Neuronal stem cell (in vitro differentiated cells): Measurements from ENCODE around the gene TNRC6B.

Source experiments
- DNase-seq: peaks from one replicate; pipeline ENCODE4 v3.0.0-alpha.2; 2013; ENCODE audit warnings: low spot score
- H2AFZ ChIP-seq: one replicate; pipeline ENCODE4 v1.6.1; 2013; ENCODE audit warnings: mild to moderate bottlenecking, low read length, inconsistent platforms
- H2AK5ac ChIP-seq: 2 replicates; pipeline ENCODE4 v1.6.1; 2013; ENCODE audit warnings: low read depth, mild to moderate bottlenecking, inconsistent platforms, low read length, moderate library complexity, mixed read lengths
- H2BK120ac ChIP-seq: 2 replicates; pipeline ENCODE4 v1.6.1; 2013; ENCODE audit warnings: low read depth, mild to moderate bottlenecking, inconsistent platforms, low read length, moderate library complexity, mixed read lengths
- H2BK12ac ChIP-seq: one replicate; pipeline ENCODE4 v1.6.1; 2013; ENCODE audit warnings: low read length, inconsistent platforms
- H2BK15ac ChIP-seq: 2 replicates; pipeline ENCODE4 v1.6.1; 2013; ENCODE audit warnings: mild to moderate bottlenecking, low read length, inconsistent platforms, mixed read lengths
- H2BK5ac ChIP-seq: one replicate; pipeline ENCODE4 v1.6.1; 2013; ENCODE audit warnings: inconsistent platforms, mild to moderate bottlenecking, low read length, moderate library complexity
- H3K14ac ChIP-seq: one replicate; pipeline ENCODE4 v1.6.1; 2013; ENCODE audit warnings: low read length, inconsistent platforms
- H3K18ac ChIP-seq: 2 replicates; pipeline ENCODE4 v1.6.1; 2013; ENCODE audit warnings: low read length, inconsistent platforms
- H3K23ac ChIP-seq: 2 replicates; pipeline ENCODE4 v1.6.1; 2013; ENCODE audit warnings: low read depth, mild to moderate bottlenecking, mixed read lengths, low read length, inconsistent platforms; ENCODE audit not compliant: poor library complexity
- H3K27ac ChIP-seq: replicated peaks from 3 replicates; pipeline ENCODE4 v1.5.1; 2013; ENCODE audit warnings: low read length, inconsistent platforms
- H3K27me3 ChIP-seq, 3 experiments: 2 replicates each; pipeline ENCODE4 v1.6.1; 2013; ENCODE audit warnings: low read length in 3 of 3, mild to moderate bottlenecking in 2 of 3, inconsistent platforms in 1 of 3, low read depth in 1 of 3, mixed read lengths in 1 of 3, moderate library complexity in 1 of 3; ENCODE audit not compliant: control insufficient read depth in 3 of 3, insufficient read depth in 3 of 3
- H3K36me3 ChIP-seq, 2 donors: replicated peaks in 1 of 2; 2 replicates each; pipeline ENCODE4 v1.6.1; 2013; ENCODE audit warnings: low read length in 2 of 2; ENCODE audit not compliant: control insufficient read depth in 2 of 2, insufficient read depth in 2 of 2
- H3K4ac ChIP-seq: 2 replicates; pipeline ENCODE4 v1.6.1; 2013; ENCODE audit warnings: inconsistent platforms, mild to moderate bottlenecking, low read length, moderate library complexity
- H3K4me1 ChIP-seq, 2 donors: 1 replicate in 1 of 2; 2 replicates in 1 of 2; pipeline ENCODE4 v1.6.1; 2013; ENCODE audit warnings: low read length in 2 of 2, low read depth in 1 of 2; ENCODE audit not compliant: control insufficient read depth in 2 of 2, insufficient read depth in 1 of 2
- H3K4me2 ChIP-seq: one replicate; pipeline ENCODE4 v1.6.1; 2013; ENCODE audit warnings: mild to moderate bottlenecking, low read length, inconsistent platforms; ENCODE audit not compliant: insufficient read depth, poor library complexity, severe bottlenecking
- H3K4me3 ChIP-seq, 2 donors: 2 replicates each; pipeline ENCODE4 v1.5.1; 2013; ENCODE audit warnings: low read length in 2 of 2, mild to moderate bottlenecking in 2 of 2, inconsistent platforms in 1 of 2, moderate library complexity in 1 of 2
- H3K79me1 ChIP-seq: one replicate; pipeline ENCODE4 v1.6.1; 2013; ENCODE audit warnings: low read depth, mild to moderate bottlenecking, inconsistent platforms, low read length, moderate library complexity
- H3K9ac ChIP-seq: one replicate; pipeline ENCODE4 v1.6.1; 2013; ENCODE audit warnings: mild to moderate bottlenecking, low read depth, low read length, inconsistent platforms; ENCODE audit not compliant: poor library complexity
- H3K9me3 ChIP-seq, 2 donors: replicated peaks in 1 of 2; 2 replicates each; pipeline versions ENCODE3 to v1.6.1; 2013; ENCODE audit warnings: low read length in 2 of 2, mild to moderate bottlenecking in 2 of 2, inconsistent platforms in 1 of 2, low read depth in 1 of 2, mixed read lengths in 1 of 2, moderate library complexity in 1 of 2; ENCODE audit not compliant: control insufficient read depth in 2 of 2, insufficient read depth in 1 of 2
- H4K8ac ChIP-seq: one replicate; pipeline ENCODE4 v1.6.1; 2013; ENCODE audit warnings: low read depth, mild to moderate bottlenecking, inconsistent platforms, low read length, moderate library complexity
- H4K91ac ChIP-seq: one replicate; pipeline ENCODE4 v1.6.1; 2013; ENCODE audit warnings: low read length, low read depth, mild to moderate bottlenecking, inconsistent platforms; ENCODE audit not compliant: poor library complexity
- WGBS, 2 donors: extraction: QIAGEN DNeasy Blood & Tissue Kit; methylation state at CpG; one replicate each; pipeline ENCODE4 v1.1.7; 2013; ENCODE audit warnings: missing lambda C conversion rate in 2 of 2, mixed read lengths in 1 of 2; ENCODE audit not compliant: insufficient read length in 2 of 2, insufficient replicate concordance in 1 of 2; ENCODE audit errors: extremely low coverage in 2 of 2; 5-methylcytosine and 5-hydroxymethylcytosine counted together

Gene TNRC6B

GRCh38 chr22:40212121-40212520 lies 34.4 kb downstream of the TNRC6B start:
- H3K4ac ChIP-seq, result no peak overlapping the region
- H4K91ac ChIP-seq, result no peak overlapping the region
- H2BK5ac ChIP-seq, result no peak overlapping the region
- no peak overlapping the region for H3K4me3 ChIP-seq
- H2AFZ ChIP-seq, result no peak overlapping the region
- no peak overlapping the region for H4K8ac ChIP-seq
- H3K27ac ChIP-seq, result no peak overlapping the region
- no peak overlapping the region for H3K23ac ChIP-seq
- no peak for DNase-seq
- peaks cover 3% of the 10 kb centered on the region for H3K79me1 ChIP-seq
- no peak overlapping the region for H3K9ac ChIP-seq
- H2BK12ac ChIP-seq, result no peak overlapping the region
- H2BK120ac ChIP-seq, result no peak overlapping the region
- H2BK15ac ChIP-seq, result no peak overlapping the region
- H3K4me2 ChIP-seq, result no peak overlapping the region
- no peak overlapping the region for H3K18ac ChIP-seq
- no peak overlapping the region for H3K14ac ChIP-seq
- WGBS, 2 donors, result no CpG with 5 or more reads among the region's 2 CpGs
- H3K9me3 ChIP-seq, result no peaks in the 10 kb centered on the region
- no peaks in the 10 kb centered on the region for H3K27me3 ChIP-seq
- H2AK5ac ChIP-seq, result no peak overlapping the region
- peaks cover 0 to 5% of the 10 kb centered on the region in 2 donors for H3K4me1 ChIP-seq
- peaks cover 2 to 33% of the 10 kb centered on the region in 2 donors for H3K36me3 ChIP-seq

- H3K79me1 ChIP-seq, result peaks cover 3% of the 10 kb centered on the region
- no peak overlapping the region for H2BK120ac ChIP-seq
- H3K27ac ChIP-seq, result no peak overlapping the region
- H3K4ac ChIP-seq, result no peak overlapping the region
- H2AK5ac ChIP-seq, result no peak overlapping the region
- H2BK12ac ChIP-seq, result no peak overlapping the region
- WGBS, 2 donors, result no CpG with 5 or more reads among the region's 4 CpGs
- H3K4me3 ChIP-seq, result no peak overlapping the region
- no peak overlapping the region for H3K18ac ChIP-seq
- peaks cover 0 to 7% of the 10 kb centered on the region in 2 donors for H3K4me1 ChIP-seq
- H2AFZ ChIP-seq, result no peak overlapping the region
- H4K8ac ChIP-seq, result no peak overlapping the region
- no peak overlapping the region for H3K9ac ChIP-seq
- no peaks in the 10 kb centered on the region for H3K27me3 ChIP-seq
- no peak overlapping the region for H3K23ac ChIP-seq
- no peak overlapping the region for H2BK15ac ChIP-seq
- no peak overlapping the region for H2BK5ac ChIP-seq
- no peak overlapping the region for H3K14ac ChIP-seq
- no peaks in the 10 kb centered on the region for H3K9me3 ChIP-seq
- no peak overlapping the region for H3K4me2 ChIP-seq
- H4K91ac ChIP-seq, result no peak overlapping the region
- DNase-seq, result no peak
- H3K36me3 ChIP-seq, result peaks cover 2 to 35% of the 10 kb centered on the region in 2 donors
Observed at GRCh38 chr22:40213478-40213877, 35.8 kb downstream of the TNRC6B start.

DNA sequence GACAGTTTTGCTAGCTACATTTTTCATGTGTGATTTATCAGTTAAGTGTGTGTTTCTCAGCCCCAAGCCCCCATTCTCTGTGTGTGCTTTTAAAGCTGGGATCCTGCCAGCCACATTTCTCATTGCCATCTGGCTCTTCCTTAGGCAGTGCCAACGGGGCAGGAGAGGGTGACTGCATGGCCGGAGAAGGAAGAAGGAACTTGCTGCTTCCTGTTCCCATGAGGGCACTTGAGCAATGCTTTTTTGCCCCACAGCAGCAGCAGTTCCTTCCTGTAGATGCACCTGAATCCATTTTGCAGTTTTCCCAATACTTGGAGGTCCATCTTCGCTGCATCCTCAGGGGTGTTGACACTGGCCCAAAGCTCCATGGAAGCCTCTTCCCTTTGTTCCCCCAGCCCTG lies 37.5 kb downstream of the TNRC6B start:
- Histone ChIP-seq H4K91ac (no peak overlapping the region), H2BK5ac (no peak overlapping the region), H2BK120ac (no peak overlapping the region), H3K36me3 (peaks cover 2 to 49% of the 10 kb centered on the region in 2 donors), H3K14ac (no peak overlapping the region), H3K4ac (no peak overlapping the region), H3K18ac (no peak overlapping the region), H2BK15ac (no peak overlapping the region), H3K4me1 (peaks cover 3 to 9% of the 10 kb centered on the region in 2 donors), H2AFZ (no peak overlapping the region), H3K27me3 (no peaks in the 10 kb centered on the region), H3K27ac (no peak overlapping the region), H3K79me1 (peaks cover 7% of the 10 kb centered on the region), H2AK5ac (no peak overlapping the region), H3K4me3 (no peak overlapping the region), H2BK12ac (no peak overlapping the region), H3K4me2 (no peak overlapping the region), H3K9ac (no peak overlapping the region), H4K8ac (no peak overlapping the region), H3K23ac (no peak overlapping the region), H3K9me3 (no peaks in the 10 kb centered on the region)
- WGBS, 2 donors, result no CpG with 5 or more reads among the region's 3 CpGs
- DNase-seq, result no peak

- Histone ChIP-seq H3K9ac (no peak overlapping the region), H3K4ac (no peak overlapping the region), H3K14ac (no peak overlapping the region), H3K79me1 (peaks cover 7% of the 10 kb centered on the region), H2AK5ac (no peak overlapping the region), H3K4me2 (no peak overlapping the region), H3K9me3 (no peaks in the 10 kb centered on the region), H3K4me3 (no peak overlapping the region), H2BK15ac (no peak overlapping the region), H3K36me3 (peaks cover 2 to 55% of the 10 kb centered on the region in 2 donors), H3K23ac (no peak overlapping the region), H3K27me3 (no peaks in the 10 kb centered on the region), H3K18ac (no peak overlapping the region), H4K8ac (no peak overlapping the region), H2BK5ac (no peak overlapping the region), H4K91ac (no peak overlapping the region), H3K4me1 (peaks cover 3 to 14% of the 10 kb centered on the region in 2 donors), H2BK120ac (no peak overlapping the region), H2AFZ (no peak overlapping the region), H2BK12ac (no peak overlapping the region), H3K27ac (no peak overlapping the region)
- DNase-seq, result no peak
- no CpG with 5 or more reads among the region's 11 CpGs for WGBS, 2 donors
Observed at GRCh38 chr22:40216041-40216756, 38.5 kb downstream of the TNRC6B start.
